MM.1S (cell line): ENCODE data around the gene LHX5.
"Not testable (repeated sequence)": the region's sequence is repeated elsewhere in the genome, so short reads cannot be mapped to it uniquely, and the experiment has no call there.

Experiments used
- DNase-seq: peaks from one replicate; pipeline ENCODE4 v3.0.0-alpha.2; 2015
- H2AFZ ChIP-seq: fragments of 300-600 bp; sonication (generic); 2 replicates; pipeline ENCODE4 v1.6.0; 2016; ENCODE audit warnings: antibody characterized with exemption, low read length
- H3F3A ChIP-seq: fragments of 300-600 bp; sonication (generic); 2 replicates; pipeline ENCODE4 v1.6.1; 2016; ENCODE audit warnings: mild to moderate bottlenecking, antibody characterized with exemption, low read length, moderate library complexity, mixed read lengths; ENCODE audit not compliant: insufficient read depth
- H3K27ac ChIP-seq: fragments of 300-600 bp; sonication (generic); 2 replicates; pipeline ENCODE4 v1.5.1; 2016; ENCODE audit warnings: mild to moderate bottlenecking, low read length
- H3K27me3 ChIP-seq: fragments of 300-600 bp; sonication (generic); replicated peaks from 2 replicates; pipeline ENCODE4 v1.6.0; 2016; ENCODE audit warnings: low read length; ENCODE audit not compliant: insufficient read depth
- H3K36me3 ChIP-seq: fragments of 300-600 bp; sonication (generic); replicated peaks from 2 replicates; pipeline ENCODE4 v1.6.1; 2016; ENCODE audit warnings: mild to moderate bottlenecking, low read length, mixed read lengths; ENCODE audit not compliant: insufficient read depth
- H3K4me1 ChIP-seq: fragments of 300-600 bp; sonication (generic); 2 replicates; pipeline ENCODE4 v1.6.1; 2016; ENCODE audit warnings: low read length, mixed read lengths
- H3K4me2 ChIP-seq: fragments of 300-600 bp; sonication (generic); 2 replicates; pipeline ENCODE4 v1.6.0; 2016; ENCODE audit warnings: low read depth, low read length
- H3K4me3 ChIP-seq: fragments of 300-600 bp; sonication (generic); 2 replicates; pipeline ENCODE4 v1.5.1; 2016; ENCODE audit warnings: low read length, mixed read lengths
- H3K79me2 ChIP-seq: fragments of 300-600 bp; sonication (generic); 2 replicates; pipeline ENCODE4 v1.6.1; 2016; ENCODE audit warnings: mixed run types, low read length, mixed read lengths
- H3K9ac ChIP-seq: fragments of 300-600 bp; sonication (generic); 2 replicates; pipeline ENCODE4 v1.6.1; 2016; ENCODE audit warnings: low read length, mixed read lengths
- H3K9me2 ChIP-seq: fragments of 300-600 bp; sonication (generic); replicated peaks from 2 replicates; pipeline ENCODE4 v1.6.1; 2016; ENCODE audit warnings: mild to moderate bottlenecking, low read length, mixed read lengths; ENCODE audit not compliant: insufficient read depth
- H3K9me3 ChIP-seq: fragments of 300-600 bp; sonication (generic); replicated peaks from 2 replicates; pipeline ENCODE4 v1.6.1; 2016; ENCODE audit warnings: mild to moderate bottlenecking, low read length, mixed read lengths; ENCODE audit not compliant: insufficient read depth
- H4K20me1 ChIP-seq: fragments of 300-600 bp; sonication (generic); 2 replicates; pipeline ENCODE4 v1.6.1; 2016; ENCODE audit warnings: mild to moderate bottlenecking, low read length, moderate library complexity, mixed read lengths; ENCODE audit not compliant: insufficient read depth
- EZH2 ChIP-seq: fragments of 300-600 bp; sonication (generic); optimal IDR thresholded peaks from 2 replicates; pipeline ENCODE3; 2017; ENCODE audit warnings: low read depth, mild to moderate bottlenecking, antibody characterized with exemption, low read length, mixed read lengths
- EZH2phosphoT487 ChIP-seq: fragments of 300-600 bp; sonication (generic); IDR thresholded peaks from 2 replicates; pipeline ENCODE4 v1.6.1; 2018; ENCODE audit warnings: antibody characterized with exemption, low read length
- TF ChIP-seq, protein P1 (sequence below): fragments of 300-600 bp; sonication (generic); IDR thresholded peaks from 2 replicates; pipeline ENCODE4 v1.5.1; 2016; ENCODE audit warnings: antibody characterized with exemption, low read length, mixed read lengths

Gene LHX5

DNA sequence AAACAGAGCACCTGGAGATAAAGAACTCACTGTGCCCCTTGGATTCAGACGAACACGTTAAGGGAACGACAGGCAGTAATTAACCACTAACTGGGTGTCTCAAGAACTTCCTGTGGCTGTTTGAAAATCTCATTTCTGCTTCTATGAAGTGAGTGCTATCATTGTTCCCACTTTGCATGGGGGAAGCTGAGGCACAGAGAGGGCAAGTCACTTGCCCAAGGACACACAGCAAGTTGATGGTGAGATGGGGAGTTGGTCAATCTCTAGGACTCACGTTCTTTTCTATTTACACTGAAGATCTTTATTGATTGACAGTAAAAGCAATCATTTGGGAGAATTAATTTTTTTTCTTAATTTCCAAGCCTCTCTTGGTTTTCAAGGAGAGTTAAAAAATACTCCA is 26.8 kb upstream of the LHX5 start:
- Histone ChIP-seq H3K27me3 (no peaks in the 10 kb centered on the region), H3K9me2 (no peaks in the 10 kb centered on the region), H3F3A (no peaks in the 10 kb centered on the region), H3K79me2 (no peaks in the 10 kb centered on the region), H3K36me3 (no peaks in the 10 kb centered on the region), H3K4me2 (no peak overlapping the region), H3K9ac (no peak overlapping the region), H3K4me1 (no peaks in the 10 kb centered on the region), H3K9me3 (no peaks in the 10 kb centered on the region), H4K20me1 (no peaks in the 10 kb centered on the region), H2AFZ (no peak overlapping the region), H3K27ac (no peak overlapping the region), H3K4me3 (no peak overlapping the region)
- TF ChIP-seq EZH2phosphoT487, result no peak
- TF ChIP-seq, protein P1, sequence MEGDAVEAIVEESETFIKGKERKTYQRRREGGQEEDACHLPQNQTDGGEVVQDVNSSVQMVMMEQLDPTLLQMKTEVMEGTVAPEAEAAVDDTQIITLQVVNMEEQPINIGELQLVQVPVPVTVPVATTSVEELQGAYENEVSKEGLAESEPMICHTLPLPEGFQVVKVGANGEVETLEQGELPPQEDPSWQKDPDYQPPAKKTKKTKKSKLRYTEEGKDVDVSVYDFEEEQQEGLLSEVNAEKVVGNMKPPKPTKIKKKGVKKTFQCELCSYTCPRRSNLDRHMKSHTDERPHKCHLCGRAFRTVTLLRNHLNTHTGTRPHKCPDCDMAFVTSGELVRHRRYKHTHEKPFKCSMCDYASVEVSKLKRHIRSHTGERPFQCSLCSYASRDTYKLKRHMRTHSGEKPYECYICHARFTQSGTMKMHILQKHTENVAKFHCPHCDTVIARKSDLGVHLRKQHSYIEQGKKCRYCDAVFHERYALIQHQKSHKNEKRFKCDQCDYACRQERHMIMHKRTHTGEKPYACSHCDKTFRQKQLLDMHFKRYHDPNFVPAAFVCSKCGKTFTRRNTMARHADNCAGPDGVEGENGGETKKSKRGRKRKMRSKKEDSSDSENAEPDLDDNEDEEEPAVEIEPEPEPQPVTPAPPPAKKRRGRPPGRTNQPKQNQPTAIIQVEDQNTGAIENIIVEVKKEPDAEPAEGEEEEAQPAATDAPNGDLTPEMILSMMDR, result no peak
- TF ChIP-seq EZH2, result no peak
- DNase-seq, result no peak

DNA sequence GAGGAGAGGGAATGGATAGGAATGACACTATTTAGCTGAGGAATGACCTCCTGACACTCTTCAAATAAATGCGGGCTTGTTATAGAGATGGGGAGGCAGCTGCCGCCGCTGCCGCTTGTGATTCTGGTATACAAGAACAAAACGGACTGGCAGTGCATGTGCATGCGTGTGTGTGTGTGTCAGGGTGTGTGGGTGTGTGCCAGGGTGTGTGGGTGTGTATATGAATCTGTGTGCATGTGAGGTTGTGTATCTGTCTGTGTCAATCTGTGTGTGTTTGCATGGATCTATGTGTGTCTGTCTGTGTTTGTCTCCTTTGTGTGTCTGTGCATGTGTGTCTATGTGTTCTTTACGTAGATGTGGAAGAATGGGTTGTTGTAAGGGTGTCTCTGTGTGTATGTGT is 26.0 kb upstream of the LHX5 start:
- no peaks in the 10 kb centered on the region for H3K27me3 ChIP-seq
- no peak overlapping the region for H3K9ac ChIP-seq
- no peak overlapping the region for H2AFZ ChIP-seq
- no peak overlapping the region for H3K4me2 ChIP-seq
- no peaks in the 10 kb centered on the region for H3K4me1 ChIP-seq
- no peak for DNase-seq
- no peaks in the 10 kb centered on the region for H3K9me2 ChIP-seq
- no peaks in the 10 kb centered on the region for H3K36me3 ChIP-seq
- H3F3A ChIP-seq, result no peaks in the 10 kb centered on the region
- H3K79me2 ChIP-seq, result no peaks in the 10 kb centered on the region
- no peak for TF ChIP-seq EZH2phosphoT487
- no peak for TF ChIP-seq EZH2
- TF ChIP-seq, protein P1, result no peak
- H3K4me3 ChIP-seq, result no peak overlapping the region
- H3K9me3 ChIP-seq, result no peaks in the 10 kb centered on the region
- no peak overlapping the region for H3K27ac ChIP-seq
- H4K20me1 ChIP-seq, result no peaks in the 10 kb centered on the region

DNA sequence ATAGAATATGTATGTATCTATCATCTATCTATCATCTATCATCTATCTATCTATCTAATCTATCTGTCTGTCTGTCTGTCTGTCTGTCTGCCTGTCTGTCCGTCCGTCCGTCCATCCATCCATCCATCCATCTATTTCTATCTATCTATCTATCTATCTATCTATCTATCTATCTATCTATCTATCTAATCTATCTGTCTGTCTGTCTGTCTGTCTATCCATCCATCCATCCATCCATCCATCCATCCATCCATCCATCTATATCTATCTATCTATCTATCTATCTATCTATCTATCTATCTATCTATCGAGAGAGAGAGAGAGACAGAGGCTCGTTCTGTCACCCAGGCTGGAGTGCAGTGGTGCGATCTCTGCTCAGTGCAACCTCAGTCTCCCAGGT is 24.3 kb upstream of the LHX5 start:
- not testable (repeated sequence) for H4K20me1 ChIP-seq, H3K4me2 ChIP-seq, H3K9ac ChIP-seq, H3K79me2 ChIP-seq, H3K9me3 ChIP-seq, H3K4me3 ChIP-seq, H3F3A ChIP-seq, H2AFZ ChIP-seq, H3K27me3 ChIP-seq, H3K4me1 ChIP-seq, H3K9me2 ChIP-seq, DNase-seq, H3K27ac ChIP-seq, H3K36me3 ChIP-seq

DNA sequence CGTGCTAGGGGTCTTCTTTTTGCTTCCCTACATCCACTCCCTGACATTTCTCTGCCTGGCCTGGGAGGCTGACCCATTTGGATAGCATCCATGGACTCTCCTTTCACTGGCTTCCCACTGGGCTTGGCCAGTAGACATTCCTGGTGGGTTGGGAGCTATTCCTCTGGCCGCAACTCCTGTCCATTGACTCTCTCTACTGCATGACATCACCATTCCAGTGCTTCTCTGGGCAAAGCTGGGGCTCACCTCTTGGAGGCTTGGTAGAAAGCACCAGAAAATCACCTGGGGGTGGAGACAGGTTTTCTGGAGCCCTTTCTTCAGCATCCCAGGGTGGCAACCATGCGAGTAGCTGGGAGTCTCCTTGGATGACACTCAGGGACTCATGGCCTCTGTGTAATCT is 16.7 kb upstream of the LHX5 start:
- H3K27ac ChIP-seq, result no peak overlapping the region
- no peak overlapping the region for H3K4me3 ChIP-seq
- no peaks in the 10 kb centered on the region for H3K79me2 ChIP-seq
- H3K36me3 ChIP-seq, result no peaks in the 10 kb centered on the region
- no peak overlapping the region for H2AFZ ChIP-seq
- H3K4me1 ChIP-seq, result no peaks in the 10 kb centered on the region
- no peak overlapping the region for H3K4me2 ChIP-seq
- no peaks in the 10 kb centered on the region for H4K20me1 ChIP-seq
- no peak overlapping the region for H3K9ac ChIP-seq
- no peaks in the 10 kb centered on the region for H3K9me3 ChIP-seq
- no peaks in the 10 kb centered on the region for H3K27me3 ChIP-seq
- no peaks in the 10 kb centered on the region for H3F3A ChIP-seq
- DNase-seq, result no peak
- TF ChIP-seq EZH2 (no peak), EZH2phosphoT487 (no peak)
- TF ChIP-seq, protein P1, result no peak
- no peaks in the 10 kb centered on the region for H3K9me2 ChIP-seq
